ENCODE measurements around the gene EDARADD. TPM values are rescaled to one million over a fixed set of nuclear protein-coding genes. Genes with fewer than 3 reads are reported as not detected.

EDARADD gene
- total and polyA plus RNA-seq, 2 of the 13 experiments (the other 11 are each of a cell fraction or from before 2014, with no cell fraction given) = 0.03 TPM; not detected in 1

GRCh38 chr1:236523704-236524141 is 129.6 kb downstream of the EDARADD start, which contains the start of gene LGALS8:
Gene LGALS8, plus strand, starts transcription at chr1:236523982. Its CDS starts 2,089 bp downstream, at chr1:236526071.
- peak; percentile 43 for DNase-seq (ENCODE audit: low spot score)
- FAIRE-seq = no peak
- Histone ChIP-seq H3K36me3 (replicated peaks in 1 of 2; ENCODE audit: control insufficient read depth in 1 of 2, insufficient read depth in 2 of 2, low read length in 2 of 2) (peaks cover 4 to 20% of the 10 kb centered on the region in 2 experiments; a peak in 4 of 5 replicates), H3K9me3 (ENCODE audit: low read length) (no peaks in the 10 kb centered on the region), H3K27ac (ENCODE audit: extremely low read length, insufficient read depth, low read length) (peak within 1 kb of the TSS; percentile 93), H4K20me1 (ENCODE audit: insufficient read depth, low read length) (no peaks in the 10 kb centered on the region), H3K27me3 (ENCODE audit: control insufficient read depth in 1 of 2, insufficient read depth in 2 of 2, low read length in 2 of 2) (no peaks in the 10 kb centered on the region; a peak in 1 of 5 replicates), H3K4me3 (replicated peaks in 1 of 3; ENCODE audit: insufficient read depth in 1 of 3, low read depth in 2 of 3, low read length in 3 of 3) (peak within 1 kb of the TSS; percentile 74 to 95 (median 80)), H3K79me2 (ENCODE audit: insufficient read depth, low read length) (peaks cover 40% of the 10 kb centered on the region), H3K9ac (ENCODE audit: insufficient read depth, low read depth, low read length) (peak within 1 kb of the TSS; percentile 82), H2AFZ (ENCODE audit: low read length) (peak within 1 kb of the TSS; percentile 47), H3K4me2 (ENCODE audit: low read depth, low read length) (peak within 1 kb of the TSS; percentile 88), H3K4me1 (ENCODE audit: insufficient read depth, low read length) (peaks cover 70% of the 10 kb centered on the region)
- ChIA-PET POLR2A (interaction anchor here (0.6 to 2.4 kb wide), 7 partner anchors 8 to 1196 kb away, joined by 3 to 26 read pairs (median 7); partner anchors contain the start of gene ARID4B), CTCF (ENCODE audit: low intra/inter-chr PET ratio, low total read pairs) (no interaction called here)
- intact Hi-C loops (cut with micrococcal nuclease; ENCODE audit: unreplicated experiment) (loop anchor here (2.0 to 5.0 kb wide), 2 partner anchors 33 to 126 kb away; no protein-coding TSS in a partner anchor), in situ Hi-C loops (cut with HindIII; ENCODE audit: extremely low pct_ligation_motif_present, low pct_unique_long_range_greater_than_20kb) (no loop called here)
- 0% methylated on average over 8 of the region's 35 CpGs for WGBS (ENCODE audit: low lambda C conversion rate)
- ATAC-seq = peak; percentile 74
- no TSS peak for BruUV-seq (replicated peaks)
- TF ChIP-seq CBFB (CRISPR knock-in tag; IDR thresholded peaks at IDR 0.05) (0 out of 2 replicates have a peak, but pooled peaks have one; percentile 19), PHF8 (CRISPR knock-in tag; IDR thresholded peaks at IDR 0.05) (peak; percentile 68; the same call in 1 of the 2 replicates), ZNF598 (CRISPR knock-in tag; IDR thresholded peaks at IDR 0.05; ENCODE audit: borderline replicate concordance) (peak; percentile 53; the same call in 1 of the 2 replicates), KAT7 (CRISPR knock-in tag; IDR thresholded peaks at IDR 0.05; ENCODE audit: borderline replicate concordance) (no peak; the same call in 1 of the 2 replicates), ZBTB10 (CRISPR knock-in tag; IDR thresholded peaks at IDR 0.05; ENCODE audit: borderline replicate concordance) (peak; percentile 75; the same call in 1 of the 2 replicates), ZNF766 (CRISPR knock-in tag; IDR thresholded peaks at IDR 0.05; ENCODE audit: borderline replicate concordance) (0 out of 2 replicates have a peak, but pooled peaks have one; percentile 42), ZNF180 (CRISPR knock-in tag; IDR thresholded peaks at IDR 0.05; ENCODE audit: borderline replicate concordance, low read depth) (peak; percentile 39; the same call in 1 of the 2 replicates), NAIF1 (CRISPR knock-in tag; IDR thresholded peaks at IDR 0.05; ENCODE audit: borderline replicate concordance) (peak; percentile 29; the same call in 1 of the 2 replicates), RBFOX2 (IDR thresholded peaks at IDR 0.05; ENCODE audit: low read depth, low read length) (peak; percentile 91), KDM5B (CRISPR knock-in tag; IDR thresholded peaks at IDR 0.05; ENCODE audit: borderline replicate concordance) (peak; percentile 64), NCOA5 (CRISPR knock-in tag; IDR thresholded peaks at IDR 0.05) (0 out of 2 replicates have a peak, but pooled peaks have one; percentile 39), POLR2AphosphoS5 (IDR thresholded peaks at IDR 0.05; ENCODE audit: low read depth, low read length) (0 out of 2 replicates have a peak, but pooled peaks have one; percentile 12), ZNF790 (CRISPR knock-in tag; IDR thresholded peaks at IDR 0.05; ENCODE audit: borderline replicate concordance) (peak; percentile 70; the same call in 1 of the 2 replicates), UBTF (CRISPR knock-in tag; IDR thresholded peaks at IDR 0.05) (peak; percentile 73), PTBP1 (IDR thresholded peaks at IDR 0.05; ENCODE audit: low read depth, low read length, poor library complexity, severe bottlenecking) (peak; percentile 44), ZFP62 (CRISPR knock-in tag; IDR thresholded peaks at IDR 0.05) (no peak), ZSCAN9 (CRISPR knock-in tag; IDR thresholded peaks at IDR 0.05; ENCODE audit: borderline replicate concordance) (no peak), ZMYM4 (CRISPR knock-in tag; IDR thresholded peaks at IDR 0.05) (peak; percentile 2; the same call in 1 of the 2 replicates)

All from HepG2 (cell line).